ENCODE data around the gene AK8. TPM values are rescaled to one million over a fixed set of nuclear protein-coding genes. Genes with fewer than 3 reads are reported as not detected.

Gene AK8
- total RNA-seq, 1 donor from 2014 or later: 0.48 TPM

DNA sequence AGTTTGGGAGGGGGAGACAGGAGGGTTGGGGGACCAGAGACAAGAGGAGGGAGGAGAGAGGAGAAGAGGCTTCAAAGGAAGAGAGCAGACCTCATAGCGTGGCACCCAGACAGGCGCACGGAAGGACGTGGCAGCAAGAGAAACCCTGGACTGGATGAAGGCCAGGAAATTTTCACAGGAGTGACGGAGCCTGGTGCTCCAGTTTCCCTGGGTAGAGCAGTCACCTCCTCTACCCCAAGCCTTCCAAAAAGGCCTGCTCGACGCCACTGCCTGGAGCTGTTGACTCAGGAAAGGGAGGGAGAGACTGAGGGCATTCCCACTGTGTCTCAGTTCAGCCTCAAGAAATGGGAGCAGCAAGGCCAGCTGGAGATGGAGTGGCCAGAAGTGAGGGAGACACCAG, 19.3 kb downstream of the AK8 start:
- DNase-seq (ENCODE audit: low spot score): peak; percentile 59

DNA sequence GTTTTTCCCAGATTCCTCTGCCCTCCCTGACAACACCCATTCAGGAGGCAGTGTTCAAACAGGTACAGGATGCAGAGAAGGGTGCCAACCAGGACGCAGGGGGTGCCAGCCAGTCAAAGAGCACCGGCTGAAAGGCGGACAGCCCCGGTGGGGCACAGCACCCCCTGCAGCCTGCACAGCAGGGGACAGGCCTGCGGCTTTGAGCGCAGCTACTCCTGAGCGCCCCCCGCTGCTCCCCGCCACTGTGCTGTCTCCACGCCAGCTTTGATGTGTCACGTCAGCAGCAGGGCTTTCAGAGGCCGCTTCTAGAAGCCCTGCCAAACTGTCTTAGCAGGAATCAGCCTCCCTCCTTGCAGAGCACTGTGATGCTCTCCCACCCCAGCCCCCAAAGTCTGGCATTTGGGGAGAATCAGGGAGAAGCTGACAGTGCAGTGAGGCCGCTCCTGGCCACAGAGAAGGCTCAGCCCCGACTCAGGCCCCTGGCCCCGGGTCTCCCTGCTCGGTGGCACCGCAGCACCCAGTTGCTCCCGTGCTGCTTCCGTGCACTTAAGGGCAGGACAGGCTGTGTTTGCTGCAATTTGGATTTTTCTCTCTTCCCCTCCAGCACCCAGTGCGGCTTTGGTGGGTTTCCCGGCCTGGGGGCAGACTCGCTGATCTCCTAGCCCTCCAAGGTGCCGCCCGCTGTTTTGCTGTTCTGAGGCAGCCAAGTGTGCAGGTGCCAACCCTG, 20.3 kb downstream of the AK8 start:
- peak; percentile 95 for DNase-seq (ENCODE audit: low spot score)

- DNase-seq (ENCODE audit: low spot score): peak; percentile 97
These were observed 21.1 kb downstream of the AK8 start for GRCh38 chr9:132857031-132857430.

DNA sequence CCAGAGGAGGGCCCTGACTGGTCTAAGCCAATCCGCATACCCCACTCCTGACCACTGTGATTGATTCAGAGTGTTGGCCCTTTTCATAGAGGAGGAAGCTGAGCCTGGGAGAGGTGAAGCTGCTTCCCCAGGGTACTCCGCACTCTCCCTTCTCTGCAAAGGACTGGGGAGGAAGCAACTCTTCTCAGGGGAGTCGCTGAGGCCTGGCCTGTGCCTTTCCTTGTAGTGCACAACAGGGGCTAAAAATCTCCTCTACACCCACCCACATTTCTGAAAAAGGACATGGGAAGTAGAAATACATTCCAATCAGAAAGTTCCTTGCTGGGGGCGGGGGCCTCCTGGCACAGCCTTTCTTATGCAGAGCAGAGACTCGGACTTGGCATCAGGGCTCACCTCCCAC, 22.2 kb downstream of the AK8 start:
- DNase-seq (ENCODE audit: low spot score): no peak

DNA sequence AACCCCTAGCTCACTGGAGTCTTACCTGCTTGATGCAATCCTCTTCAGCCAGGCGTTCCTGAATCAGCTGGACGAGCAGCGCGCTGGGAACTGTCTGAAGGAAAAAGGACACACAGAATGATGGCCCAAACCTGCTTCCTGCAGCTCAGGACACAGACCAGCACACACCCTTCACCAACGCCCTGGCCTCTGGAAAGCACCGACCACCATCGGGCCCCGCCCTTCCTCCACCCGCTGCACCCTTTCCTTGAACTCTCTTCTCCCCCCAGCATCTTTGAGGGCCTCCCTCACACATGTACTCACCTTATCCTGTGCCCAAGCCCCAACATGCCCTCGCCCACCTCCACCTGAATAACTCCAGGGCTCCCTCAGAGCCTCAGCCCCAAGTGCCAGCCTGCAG, 23.3 kb downstream of the AK8 start:
- DNase-seq (ENCODE audit: low spot score): no peak

DNA sequence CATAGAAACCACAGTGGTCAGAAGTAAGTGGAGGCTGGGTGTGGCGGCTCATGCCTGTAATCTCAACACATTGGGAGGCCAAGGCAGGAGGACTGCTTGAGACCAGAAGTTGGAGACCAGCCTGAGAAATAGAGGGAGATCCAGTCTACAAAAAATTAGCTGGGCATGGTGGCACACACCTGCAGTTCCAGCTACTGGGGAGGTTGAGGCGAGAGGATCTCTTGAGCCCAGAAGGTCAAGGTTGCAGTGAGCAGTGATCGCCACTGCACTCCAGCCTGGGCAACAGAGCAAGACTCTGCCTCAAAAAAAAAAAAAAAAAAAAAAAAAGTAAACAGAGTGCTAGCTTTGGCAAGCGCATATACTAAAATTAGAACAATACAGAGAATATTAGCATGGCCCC, 24.6 kb downstream of the AK8 start:
- DNase-seq (ENCODE audit: low spot score): no peak

DNA sequence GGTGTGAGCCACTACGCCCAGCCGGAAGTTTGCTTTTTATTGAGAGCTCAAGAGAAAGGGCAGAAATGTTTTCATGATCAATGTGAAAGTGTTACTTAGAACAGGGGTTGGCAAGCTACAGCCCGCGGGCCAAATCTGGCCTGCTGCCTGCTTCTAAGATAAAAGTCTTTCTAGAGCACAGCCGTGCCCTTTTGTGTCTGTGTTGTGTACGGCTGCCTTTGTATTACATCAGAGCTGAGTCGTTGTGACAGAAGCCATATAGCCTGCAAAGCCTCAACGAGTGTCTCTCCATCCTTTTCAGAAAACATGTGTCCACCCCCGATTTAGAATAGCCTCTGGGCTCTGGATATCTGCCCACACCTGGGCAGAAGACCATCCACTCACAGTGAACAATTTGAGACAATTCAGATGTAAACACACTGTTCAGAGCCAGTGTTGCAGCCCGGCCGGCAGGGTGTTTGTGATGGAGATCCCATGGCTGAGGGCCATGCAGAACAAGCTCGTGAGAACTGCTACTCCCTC, 28.8 kb downstream of the AK8 start:
- peak; percentile 78 for DNase-seq (ENCODE audit: low spot score)

GRCh38 chr9:132846918-132847515, 31.1 kb downstream of the AK8 start:
- DNase-seq (ENCODE audit: low spot score): no peak

- DNase-seq (ENCODE audit: low spot score): no peak
These were observed 31.8 kb downstream of the AK8 start for GRCh38 chr9:132846109-132846917.

DNA sequence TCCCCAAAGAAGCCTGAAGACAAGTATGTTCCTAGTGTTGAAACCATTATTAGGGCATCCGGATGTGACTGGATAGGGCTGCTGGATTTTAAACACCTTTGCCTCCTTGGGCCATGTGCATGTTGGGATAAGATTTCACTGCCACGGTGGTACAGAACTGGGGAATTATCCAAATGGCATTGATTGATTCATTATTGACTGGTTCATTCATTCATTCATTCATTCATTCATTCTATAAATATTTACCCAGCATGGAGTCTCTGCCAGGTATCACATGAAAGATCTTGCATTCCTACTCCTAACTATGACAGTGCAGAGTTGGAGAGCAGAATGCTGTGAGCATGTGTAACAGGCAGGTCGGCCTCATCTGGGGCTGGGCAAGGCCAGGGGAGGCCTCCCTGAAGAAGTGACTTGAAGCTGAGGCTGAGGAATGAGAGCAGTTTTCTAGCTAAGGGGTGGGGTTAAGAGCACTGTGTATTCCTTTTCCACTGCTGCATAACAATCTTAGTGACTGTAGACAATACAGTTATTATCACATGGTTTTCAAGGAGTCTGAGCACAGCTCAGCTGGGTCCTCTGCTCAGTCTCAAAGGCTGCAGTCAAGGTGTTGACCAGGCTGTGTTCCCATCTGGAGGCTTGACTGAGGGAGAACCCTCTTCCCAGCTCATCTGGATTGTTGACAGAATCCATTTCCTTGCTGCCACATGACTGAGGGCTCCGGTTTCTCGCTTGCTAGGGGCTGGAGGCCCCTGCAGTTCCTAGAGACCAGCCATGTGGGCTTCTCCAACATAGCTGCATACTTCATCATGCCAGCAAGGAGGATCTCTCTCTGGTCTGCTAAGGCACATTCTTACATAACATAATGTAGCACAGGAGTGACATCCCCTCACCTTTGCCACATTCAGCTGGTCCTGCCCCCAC, 35.7 kb downstream of the AK8 start:
- DNase-seq (ENCODE audit: low spot score): no peak

DNA sequence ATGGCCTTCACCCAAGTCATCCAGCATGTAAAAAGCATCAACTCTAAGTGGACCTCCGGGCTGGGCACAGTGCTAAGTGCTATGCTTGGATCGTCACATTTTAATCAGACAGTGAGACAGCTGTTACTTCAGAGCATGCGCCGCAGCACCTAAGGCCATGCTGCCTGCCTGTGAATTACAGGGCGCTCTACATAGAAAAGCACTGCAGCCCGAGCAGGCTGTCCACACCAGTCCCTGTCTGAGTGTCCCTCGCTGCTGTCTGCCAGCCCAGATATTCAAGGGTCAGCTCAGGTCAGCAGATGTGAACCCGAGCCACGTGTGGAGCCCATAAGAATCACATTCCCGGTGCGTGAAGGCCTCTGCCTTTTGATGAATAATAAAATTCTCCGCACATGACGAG, 37.1 kb downstream of the AK8 start:
- DNase-seq (ENCODE audit: low spot score): no peak

- no peak for DNase-seq (ENCODE audit: low spot score)
These were observed 39.8 kb downstream of the AK8 start for GRCh38 chr9:132838291-132838690.

GRCh38 chr9:132837501-132838286, 40.4 kb downstream of the AK8 start:
- no peak for DNase-seq (ENCODE audit: low spot score)

- DNase-seq (ENCODE audit: low spot score): no peak
These were observed 43.7 kb downstream of the AK8 start for GRCh38 chr9:132834343-132834742.

- peak; percentile 58 for DNase-seq (ENCODE audit: low spot score)
These were observed 44.4 kb downstream of the AK8 start for GRCh38 chr9:132833550-132834121.

DNA sequence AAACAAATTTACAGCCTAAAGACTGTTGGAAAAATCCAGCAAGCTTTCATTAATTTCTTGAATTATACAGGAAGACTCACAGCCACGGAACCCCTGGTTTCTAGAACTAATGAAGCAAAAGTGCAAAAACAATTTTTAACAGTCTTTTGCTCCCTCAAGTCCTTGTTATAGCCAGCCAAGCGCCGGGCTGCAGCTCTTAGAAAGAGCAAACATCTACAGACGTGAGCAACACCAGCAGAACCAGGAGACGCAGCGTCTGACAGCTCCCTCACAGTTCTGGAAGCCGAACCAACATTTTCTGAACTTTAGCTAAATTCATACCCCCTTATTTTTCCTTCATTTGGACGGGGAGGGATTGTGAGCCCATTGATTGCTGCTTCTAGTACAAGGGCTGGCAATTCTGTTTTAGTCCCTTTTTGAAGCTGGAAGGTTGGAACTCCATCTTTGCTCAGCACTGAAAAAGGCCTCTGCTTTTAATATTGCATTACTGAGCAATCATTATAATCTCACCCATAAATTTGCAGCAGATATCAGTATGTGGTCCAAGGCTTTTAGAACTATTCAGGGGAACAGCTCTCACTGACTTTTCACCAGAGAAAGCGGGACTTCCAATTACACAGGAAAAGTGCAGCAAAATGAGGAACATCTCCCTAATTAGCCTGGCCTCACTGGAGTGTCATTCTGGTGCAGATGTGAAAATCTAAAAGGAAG, 45.8 kb downstream of the AK8 start:
- DNase-seq (ENCODE audit: low spot score): peak; percentile 54

DNA sequence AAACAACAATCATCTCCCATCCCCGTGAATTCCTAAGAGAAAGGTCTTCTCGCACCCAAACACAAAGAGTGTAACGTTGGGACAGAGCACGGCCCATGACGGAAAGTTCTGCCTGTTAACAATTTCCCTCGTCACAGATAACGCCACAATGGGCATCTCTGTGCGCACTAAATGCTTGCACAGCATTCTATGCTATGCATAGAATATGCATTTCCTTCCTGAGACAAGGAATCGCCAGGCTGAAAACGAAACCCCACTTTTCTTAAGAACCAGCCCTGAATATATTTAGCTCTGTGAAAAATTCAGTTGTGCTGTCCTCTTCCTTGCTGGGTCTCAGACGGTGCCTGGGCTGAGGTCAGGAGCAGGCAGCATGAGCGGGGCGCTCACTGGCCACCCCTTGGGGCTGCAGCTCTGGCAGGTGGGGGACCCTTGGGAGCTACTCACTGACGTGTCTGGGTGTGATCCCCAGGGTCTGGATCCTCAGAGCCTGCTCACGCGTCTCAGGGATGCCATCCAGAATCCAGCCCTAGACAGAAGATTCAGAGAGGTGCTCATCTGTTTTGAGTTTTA, 49.8 kb downstream of the AK8 start:
- no peak for DNase-seq (ENCODE audit: low spot score)

DNA sequence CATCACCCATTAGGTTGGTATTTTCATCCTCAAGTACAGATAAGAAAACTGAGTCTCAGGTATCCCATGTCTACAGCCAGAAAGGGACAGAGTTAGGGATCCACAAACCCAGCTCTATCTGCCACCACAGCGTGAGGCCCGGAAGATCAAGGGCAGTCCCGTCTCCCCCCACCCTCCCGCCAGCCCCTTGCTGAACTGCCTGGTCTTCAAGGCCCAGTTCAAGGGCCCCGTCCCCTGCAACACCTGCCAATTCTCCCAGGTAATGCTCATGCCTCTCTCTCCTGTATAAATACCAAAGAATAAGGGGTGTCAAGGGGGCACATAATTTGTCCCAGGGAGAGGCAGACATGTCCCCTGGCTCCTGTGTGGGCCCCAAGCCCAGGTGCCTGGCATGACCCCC, 50.7 kb downstream of the AK8 start:
- DNase-seq (ENCODE audit: low spot score): no peak

Data from umbilical cord (tissue), 2 donors.